ENCODE measurements around the gene TBCCD1.
A peak's percentile ranks its signal among the peaks of the same experiment; 100 is the strongest.

The TBCCD1 gene

DNA sequence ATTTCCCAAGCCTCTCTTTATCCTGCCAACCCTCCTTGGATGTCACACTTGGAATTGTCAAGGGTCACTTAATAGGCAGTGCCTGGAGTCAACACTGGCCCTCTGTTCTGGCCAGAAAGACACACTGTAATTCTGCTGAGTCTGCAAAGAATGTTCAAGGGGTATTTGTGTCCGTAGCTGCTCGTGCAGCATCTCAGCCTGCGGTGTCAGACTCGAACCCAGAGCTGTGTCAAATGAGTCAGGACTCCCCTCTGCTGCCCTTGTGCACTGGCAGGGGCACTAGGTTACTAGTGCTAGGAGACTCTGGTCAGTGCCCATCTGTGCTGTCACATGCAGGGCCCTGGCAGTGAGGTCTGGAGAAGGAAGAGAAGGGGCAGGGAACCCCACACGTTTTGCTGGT lies 44.9 kb upstream of the TBCCD1 start:
- Histone ChIP-seq H3K27ac (ENCODE audit: low read depth, low read length, poor library complexity, severe bottlenecking) (no peak overlapping the region), H3K79me2 (ENCODE audit: insufficient read depth, low read length) (no peaks in the 10 kb centered on the region), H3F3A (ENCODE audit: insufficient read depth, low read length) (no peaks in the 10 kb centered on the region), H3K9me3 (ENCODE audit: low read length) (no peaks in the 10 kb centered on the region), H3K36me3 (ENCODE audit: insufficient read depth, low read length) (no peaks in the 10 kb centered on the region), H3K9ac (ENCODE audit: low read length) (no peak overlapping the region), H2AFZ (ENCODE audit: low read length) (no peak overlapping the region), H4K20me1 (ENCODE audit: insufficient read depth, low read length) (no peaks in the 10 kb centered on the region), H3K9me2 (ENCODE audit: low read depth, low read length) (no peaks in the 10 kb centered on the region), H3K4me2 (ENCODE audit: low read length) (no peak overlapping the region), H3K4me1 (ENCODE audit: insufficient read depth, low read length, severe bottlenecking) (peaks cover 22% of the 10 kb centered on the region), H3K27me3 (ENCODE audit: insufficient read depth, low read length) (0 out of 2 replicates have a peak, but pooled peaks cover 5% of the 10 kb centered on the region), H3K4me3 (ENCODE audit: low read depth, low read length, poor library complexity, severe bottlenecking) (no peak overlapping the region)
- TF ChIP-seq, protein P1, sequence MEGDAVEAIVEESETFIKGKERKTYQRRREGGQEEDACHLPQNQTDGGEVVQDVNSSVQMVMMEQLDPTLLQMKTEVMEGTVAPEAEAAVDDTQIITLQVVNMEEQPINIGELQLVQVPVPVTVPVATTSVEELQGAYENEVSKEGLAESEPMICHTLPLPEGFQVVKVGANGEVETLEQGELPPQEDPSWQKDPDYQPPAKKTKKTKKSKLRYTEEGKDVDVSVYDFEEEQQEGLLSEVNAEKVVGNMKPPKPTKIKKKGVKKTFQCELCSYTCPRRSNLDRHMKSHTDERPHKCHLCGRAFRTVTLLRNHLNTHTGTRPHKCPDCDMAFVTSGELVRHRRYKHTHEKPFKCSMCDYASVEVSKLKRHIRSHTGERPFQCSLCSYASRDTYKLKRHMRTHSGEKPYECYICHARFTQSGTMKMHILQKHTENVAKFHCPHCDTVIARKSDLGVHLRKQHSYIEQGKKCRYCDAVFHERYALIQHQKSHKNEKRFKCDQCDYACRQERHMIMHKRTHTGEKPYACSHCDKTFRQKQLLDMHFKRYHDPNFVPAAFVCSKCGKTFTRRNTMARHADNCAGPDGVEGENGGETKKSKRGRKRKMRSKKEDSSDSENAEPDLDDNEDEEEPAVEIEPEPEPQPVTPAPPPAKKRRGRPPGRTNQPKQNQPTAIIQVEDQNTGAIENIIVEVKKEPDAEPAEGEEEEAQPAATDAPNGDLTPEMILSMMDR (IDR thresholded peaks at IDR 0.05; ENCODE audit: low read length): no peak

DNA sequence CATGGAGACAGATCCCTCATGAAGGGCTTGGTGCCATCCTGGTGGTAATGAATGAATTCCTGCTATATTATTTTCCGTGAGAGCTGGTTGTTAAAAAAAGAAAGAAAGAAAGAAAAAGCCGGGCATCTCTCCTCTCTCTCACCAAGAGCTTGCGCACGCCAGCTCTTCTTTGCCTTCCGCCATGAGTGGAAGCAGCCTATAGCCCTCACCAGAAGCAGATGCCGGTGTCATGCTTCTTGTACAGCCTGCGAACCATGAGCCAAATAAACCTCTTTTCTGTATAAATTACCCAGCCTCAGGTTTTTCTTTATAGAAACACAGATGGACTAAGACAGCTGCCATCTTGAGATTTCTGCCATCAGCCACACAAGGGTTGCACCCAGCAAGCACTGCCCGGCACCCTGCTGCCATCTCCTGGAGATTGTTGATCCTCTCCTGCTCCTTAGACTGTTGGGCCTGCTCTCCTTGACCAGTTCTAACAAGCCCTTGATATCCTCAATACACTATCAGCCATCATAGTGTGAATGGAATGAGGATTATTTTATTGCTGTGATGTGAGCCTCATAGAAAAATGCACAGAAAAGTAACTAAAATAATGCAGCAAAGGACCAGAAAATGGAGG lies 42.2 kb upstream of the TBCCD1 start:
- H2AFZ ChIP-seq (ENCODE audit: low read length): no peak overlapping the region
- H3K9me3 ChIP-seq (ENCODE audit: low read length): no peaks in the 10 kb centered on the region
- H3K9me2 ChIP-seq (ENCODE audit: low read depth, low read length): no peaks in the 10 kb centered on the region
- H3K4me1 ChIP-seq (ENCODE audit: insufficient read depth, low read length, severe bottlenecking): peaks cover 4% of the 10 kb centered on the region
- no peaks in the 10 kb centered on the region for H3K79me2 ChIP-seq (ENCODE audit: insufficient read depth, low read length)
- no peaks in the 10 kb centered on the region for H4K20me1 ChIP-seq (ENCODE audit: insufficient read depth, low read length)
- no peak overlapping the region for H3K27ac ChIP-seq (ENCODE audit: low read depth, low read length, poor library complexity, severe bottlenecking)
- H3K4me3 ChIP-seq (ENCODE audit: low read depth, low read length, poor library complexity, severe bottlenecking): no peak overlapping the region
- no peak overlapping the region for H3K4me2 ChIP-seq (ENCODE audit: low read length)
- no peak overlapping the region for H3K9ac ChIP-seq (ENCODE audit: low read length)
- no peaks in the 10 kb centered on the region for H3F3A ChIP-seq (ENCODE audit: insufficient read depth, low read length)
- no peaks in the 10 kb centered on the region; the same call in 1 of the 2 replicates for H3K36me3 ChIP-seq (ENCODE audit: insufficient read depth, low read length)
- no peak for TF ChIP-seq EZH2 (IDR thresholded peaks at IDR 0.05; ENCODE audit: borderline replicate concordance, low read length)
- TF ChIP-seq, protein P1 (IDR thresholded peaks at IDR 0.05; ENCODE audit: low read length): peak; percentile 78
- 0 out of 2 replicates have a peak, but pooled peaks cover 5% of the 10 kb centered on the region for H3K27me3 ChIP-seq (ENCODE audit: insufficient read depth, low read length)

DNA sequence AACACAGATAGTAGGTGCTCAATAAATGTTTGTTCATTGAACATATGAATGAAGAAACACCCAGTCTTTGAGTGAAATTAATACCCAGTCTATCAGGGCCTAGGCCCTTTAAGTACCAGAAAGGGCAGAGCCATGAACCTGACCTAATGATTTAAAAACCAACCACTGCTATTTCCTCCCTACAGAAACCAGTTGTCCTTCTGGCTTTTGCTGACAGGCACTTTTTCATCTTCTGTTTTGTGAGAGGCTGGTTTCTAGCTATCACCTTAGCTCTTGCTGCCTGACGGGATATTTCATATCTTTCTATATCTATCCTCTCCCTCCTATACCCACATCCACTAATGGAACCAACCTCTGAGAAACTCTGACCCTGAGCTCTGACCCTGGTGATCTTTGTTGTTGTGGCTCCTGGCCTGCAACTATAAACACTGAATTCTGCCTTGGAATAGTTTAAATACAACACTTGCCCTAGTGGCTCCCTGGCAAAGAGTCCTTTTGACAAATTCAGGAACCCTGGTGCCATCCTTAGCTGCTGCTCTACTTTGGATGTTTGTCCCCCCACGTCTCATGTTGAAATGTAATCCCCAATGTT lies 41.6 kb upstream of the TBCCD1 start:
- Histone ChIP-seq H3K36me3 (ENCODE audit: insufficient read depth, low read length) (no peaks in the 10 kb centered on the region; the same call in 1 of the 2 replicates), H3K4me2 (ENCODE audit: low read length) (no peak overlapping the region), H3K9me3 (ENCODE audit: low read length) (no peaks in the 10 kb centered on the region), H3K4me1 (ENCODE audit: insufficient read depth, low read length, severe bottlenecking) (no peaks in the 10 kb centered on the region), H3K79me2 (ENCODE audit: insufficient read depth, low read length) (no peaks in the 10 kb centered on the region), H3K27me3 (ENCODE audit: insufficient read depth, low read length) (0 out of 2 replicates have a peak, but pooled peaks cover 5% of the 10 kb centered on the region), H4K20me1 (ENCODE audit: insufficient read depth, low read length) (no peaks in the 10 kb centered on the region), H3K9me2 (ENCODE audit: low read depth, low read length) (no peaks in the 10 kb centered on the region), H3K9ac (ENCODE audit: low read length) (no peak overlapping the region), H2AFZ (ENCODE audit: low read length) (no peak overlapping the region), H3K4me3 (ENCODE audit: low read depth, low read length, poor library complexity, severe bottlenecking) (no peak overlapping the region), H3K27ac (ENCODE audit: low read depth, low read length, poor library complexity, severe bottlenecking) (no peak overlapping the region), H3F3A (ENCODE audit: insufficient read depth, low read length) (no peaks in the 10 kb centered on the region)
- TF ChIP-seq, protein P1 (IDR thresholded peaks at IDR 0.05; ENCODE audit: low read length): no peak
- TF ChIP-seq EZH2 (IDR thresholded peaks at IDR 0.05; ENCODE audit: borderline replicate concordance, low read length): no peak

All from OCI-LY1 (cell line).